ENCODE data around the gene ADSL. TPM values are rescaled to one million over a fixed set of nuclear protein-coding genes. Genes with fewer than 3 reads are reported as not detected.
"Not testable (repeated sequence)": the region's sequence is repeated elsewhere in the genome, so short reads cannot be mapped to it uniquely, and the experiment has no call there.

ADSL gene
- total RNA-seq, 4 donors from 2014 or later = 49.0 to 69.4 (median 60.1) TPM

GRCh38 chr22:40305625-40306024, 40.7 kb upstream of the ADSL start:
- peaks cover 24 to 29% of the 10 kb centered on the region in 2 donors for H3K36me3 ChIP-seq
- intact Hi-C loops (cut with DNase I) = no loop called here
- H3K9me3 ChIP-seq = no peaks in the 10 kb centered on the region
- peaks cover 15 to 16% of the 10 kb centered on the region in 2 donors for H3K4me1 ChIP-seq
- no peaks in the 10 kb centered on the region for H3K27me3 ChIP-seq
- no peak for DNase-seq
- no peak for TF ChIP-seq POLR2A (IDR thresholded peaks at IDR 0.05)
- 98% methylated on average over 5 of the region's 5 CpGs for WGBS, 2 donors
- no peak overlapping the region for H3K27ac ChIP-seq
- H3K4me3 ChIP-seq (replicated peaks in 1 of 3) = no peak overlapping the region

- 90 to 91% methylated on average over 6 of the region's 6 CpGs for WGBS, 2 donors
- no peak overlapping the region for H3K4me3 ChIP-seq (replicated peaks in 1 of 3)
- peak overlapping the region; percentile 58 to 84 (median 62) for H3K27ac ChIP-seq
- H3K36me3 ChIP-seq = peaks cover 19 to 21% of the 10 kb centered on the region in 2 donors
- TF ChIP-seq POLR2A (IDR thresholded peaks at IDR 0.05) (no peak), CTCF (IDR thresholded peaks at IDR 0.05) (no peak)
- intact Hi-C loops (cut with DNase I) = no loop called here
- no peaks in the 10 kb centered on the region for H3K27me3 ChIP-seq
- DNase-seq = no peak
- no peaks in the 10 kb centered on the region for H3K9me3 ChIP-seq
- H3K4me1 ChIP-seq = peaks cover 21 to 25% of the 10 kb centered on the region in 2 donors
Observed at GRCh38 chr22:40308999-40309573, 37.2 kb upstream of the ADSL start.

GRCh38 chr22:40309631-40310030, 36.7 kb upstream of the ADSL start:
- DNase-seq = no peak
- intact Hi-C loops (cut with DNase I) = no loop called here
- peaks cover 21 to 25% of the 10 kb centered on the region in 2 donors for H3K4me1 ChIP-seq
- no peak for TF ChIP-seq POLR2A (IDR thresholded peaks at IDR 0.05)
- TF ChIP-seq CTCF (IDR thresholded peaks at IDR 0.05) = no peak
- H3K27ac ChIP-seq = peak overlapping the region; percentile 58 to 84 (median 62)
- no peak overlapping the region for H3K4me3 ChIP-seq (replicated peaks in 1 of 3)
- no peaks in the 10 kb centered on the region for H3K9me3 ChIP-seq
- peaks cover 19 to 26% of the 10 kb centered on the region in 2 donors for H3K36me3 ChIP-seq
- no peaks in the 10 kb centered on the region for H3K27me3 ChIP-seq

- H3K36me3 ChIP-seq = peaks cover 21 to 31% of the 10 kb centered on the region in 2 donors
- 20 to 28% methylated on average over 9 of the region's 9 CpGs for WGBS, 2 donors
- H3K4me1 ChIP-seq = peaks cover 21 to 25% of the 10 kb centered on the region in 2 donors
Observed at GRCh38 chr22:40310081-40310767, 36.1 kb upstream of the ADSL start.

GRCh38 chr22:40310768-40311120, 35.6 kb upstream of the ADSL start:
- peak overlapping the region; percentile 58 to 84 (median 62) for H3K27ac ChIP-seq
- no peak overlapping the region for H3K4me3 ChIP-seq (replicated peaks in 1 of 3)
- H3K4me1 ChIP-seq = peaks cover 21 to 25% of the 10 kb centered on the region in 2 donors
- no peaks in the 10 kb centered on the region for H3K9me3 ChIP-seq
- peak; percentile 13 to 17 for DNase-seq
- H3K36me3 ChIP-seq = peaks cover 26 to 36% of the 10 kb centered on the region in 2 donors
- 28 to 29% methylated on average over 5 of the region's 5 CpGs for WGBS, 2 donors
- intact Hi-C loops (cut with DNase I) = no loop called here
- H3K27me3 ChIP-seq = no peaks in the 10 kb centered on the region
- TF ChIP-seq POLR2A (IDR thresholded peaks at IDR 0.05) = no peak
- no peak for TF ChIP-seq CTCF (IDR thresholded peaks at IDR 0.05)

More at GRCh38 chr22:40310081-40310767, 36.1 kb upstream of the ADSL start:
- Histone ChIP-seq H3K4me3 (replicated peaks in 1 of 3) (no peak overlapping the region), H3K9me3 (no peaks in the 10 kb centered on the region), H3K27me3 (no peaks in the 10 kb centered on the region), H3K27ac (peak overlapping the region; percentile 58 to 84 (median 62))
- intact Hi-C loops (cut with DNase I) = no loop called here
- DNase-seq = peak; percentile 53 to 62
- no peak for TF ChIP-seq CTCF (IDR thresholded peaks at IDR 0.05)
- no peak for TF ChIP-seq POLR2A (IDR thresholded peaks at IDR 0.05)

GRCh38 chr22:40311646-40312045, 34.7 kb upstream of the ADSL start:
- peaks cover 21 to 25% of the 10 kb centered on the region in 2 donors for H3K4me1 ChIP-seq
- H3K27me3 ChIP-seq; H3K9me3 ChIP-seq; DNase-seq; H3K4me3 ChIP-seq (replicated peaks in 1 of 3); intact Hi-C loops (cut with DNase I): not testable (repeated sequence)
- WGBS, 2 donors = 97 to 98% methylated on average over 12 of the region's 12 CpGs
- peak overlapping the region in 1 of 3 donors; percentile 58 for H3K27ac ChIP-seq
- peaks cover 34 to 45% of the 10 kb centered on the region in 2 donors for H3K36me3 ChIP-seq
